22Rv1 (cell line): ENCODE measurements around the gene RNF41.

Experiments used
- H3K27ac ChIP-seq: fragments of 450-650 bp; 2 replicates; pipeline ENCODE4 v1.5.1; 2017
- CTCF ChIP-seq: fragments of 450-650 bp; IDR thresholded peaks from 2 replicates; pipeline ENCODE4 v1.5.1; 2017; ENCODE audit warnings: mild to moderate bottlenecking
- ZFX ChIP-seq: fragments of 450-650 bp; IDR thresholded peaks from 2 replicates; pipeline ENCODE4 v1.6.1; 2017; ENCODE audit warnings: antibody characterized with exemption, borderline replicate concordance

RNF41 gene

GRCh38 chr12:56213878-56214277 is 7.8 kb downstream of the RNF41 start:
- TF ChIP-seq CTCF (no peak), ZFX (no peak)
- no peak overlapping the region for H3K27ac ChIP-seq

GRCh38 chr12:56212361-56212760 is 9.4 kb downstream of the RNF41 start:
- no peak overlapping the region for H3K27ac ChIP-seq

GRCh38 chr12:56208006-56208405 is 13.7 kb downstream of the RNF41 start:
- H3K27ac ChIP-seq, result no peak overlapping the region

More at GRCh38 chr12:56212361-56212760, 9.4 kb downstream of the RNF41 start:
- TF ChIP-seq CTCF (no peak), ZFX (no peak)

GRCh38 chr12:56206452-56207166 is 15.1 kb downstream of the RNF41 start:
- 0 out of 2 replicates have a peak overlapping the region, but pooled peaks have one; percentile 19 for H3K27ac ChIP-seq
- TF ChIP-seq CTCF (peak; percentile 84), ZFX (no peak)

More at GRCh38 chr12:56208006-56208405, 13.7 kb downstream of the RNF41 start:
- TF ChIP-seq CTCF (no peak), ZFX (no peak)

- TF ChIP-seq CTCF (no peak), ZFX (no peak)
- no peak overlapping the region for H3K27ac ChIP-seq
Measured at GRCh38 chr12:56205445-56205844, 16.3 kb downstream of the RNF41 start.

- peak overlapping the region; percentile 4; the same call in 1 of the 2 replicates for H3K27ac ChIP-seq
- TF ChIP-seq ZFX (no peak), CTCF (no peak)
Measured at GRCh38 chr12:56204275-56204674, 17.4 kb downstream of the RNF41 start.

- H3K27ac ChIP-seq, result peak overlapping the region; percentile 8; the same call in 1 of the 2 replicates
- TF ChIP-seq CTCF (no peak), ZFX (no peak)
Measured at GRCh38 chr12:56202838-56203237, 18.9 kb downstream of the RNF41 start.
